GM12878 (cell line): ENCODE measurements around the gene RGS12.

Experiments used
- ESRRA ChIP-seq: IDR thresholded peaks from 2 replicates; pipeline ENCODE4 v1.6.1; 2012; ENCODE audit warnings: mild to moderate bottlenecking, low read length, improper control_type of control experiment
- EZH2 ChIP-seq: IDR thresholded peaks from 2 replicates; pipeline ENCODE4 v1.6.1; 2012; ENCODE audit warnings: low read depth, mild to moderate bottlenecking, control low read depth, inconsistent platforms, low read length, borderline replicate concordance; ENCODE audit not compliant: control insufficient read depth
- MTA2 ChIP-seq: fragments of 450-650 bp; IDR thresholded peaks from 2 replicates; pipeline ENCODE4 v1.6.1; 2016; ENCODE audit warnings: low read depth, mild to moderate bottlenecking, moderate library complexity
- NR2C2 ChIP-seq: IDR thresholded peaks from 2 replicates; pipeline ENCODE4 v1.6.1; 2011; ENCODE audit warnings: borderline replicate concordance, low read depth; ENCODE audit not compliant: control insufficient read depth, insufficient read length
- POLR2A ChIP-seq: IDR thresholded peaks from 2 replicates; pipeline ENCODE4 v1.6.1; 2011; ENCODE audit warnings: low read depth, mild to moderate bottlenecking, low read length
- POLR2AphosphoS2 ChIP-seq: IDR thresholded peaks from 2 replicates; pipeline ENCODE4 v1.6.1; 2011; ENCODE audit warnings: low read depth, mild to moderate bottlenecking, low read length, improper control_type of control experiment, moderate library complexity
- TCF12 ChIP-seq: IDR thresholded peaks from 2 replicates; pipeline ENCODE4 v1.6.1; 2011; ENCODE audit warnings: low read depth, mild to moderate bottlenecking, low read length
- ZNF24 ChIP-seq: fragments of 450-650 bp; IDR thresholded peaks from 2 replicates; pipeline ENCODE4 v1.6.1; 2017; ENCODE audit warnings: antibody characterized with exemption, mild to moderate bottlenecking
- TF ChIP-seq, protein P1 (sequence below): fragments of 150-350 bp; IDR thresholded peaks from 2 replicates; pipeline ENCODE4 v1.6.1; 2016; ENCODE audit warnings: low read depth, low read length

GRCh38 chr4:3336382-3337356, 43.8 kb downstream of the RGS12 start:
- TF ChIP-seq EZH2 (no peak), NR2C2 (no peak), TCF12 (no peak), POLR2A (no peak), POLR2AphosphoS2 (no peak), MTA2 (no peak), ZNF24 (no peak), ESRRA (no peak)
- TF ChIP-seq, protein P1, sequence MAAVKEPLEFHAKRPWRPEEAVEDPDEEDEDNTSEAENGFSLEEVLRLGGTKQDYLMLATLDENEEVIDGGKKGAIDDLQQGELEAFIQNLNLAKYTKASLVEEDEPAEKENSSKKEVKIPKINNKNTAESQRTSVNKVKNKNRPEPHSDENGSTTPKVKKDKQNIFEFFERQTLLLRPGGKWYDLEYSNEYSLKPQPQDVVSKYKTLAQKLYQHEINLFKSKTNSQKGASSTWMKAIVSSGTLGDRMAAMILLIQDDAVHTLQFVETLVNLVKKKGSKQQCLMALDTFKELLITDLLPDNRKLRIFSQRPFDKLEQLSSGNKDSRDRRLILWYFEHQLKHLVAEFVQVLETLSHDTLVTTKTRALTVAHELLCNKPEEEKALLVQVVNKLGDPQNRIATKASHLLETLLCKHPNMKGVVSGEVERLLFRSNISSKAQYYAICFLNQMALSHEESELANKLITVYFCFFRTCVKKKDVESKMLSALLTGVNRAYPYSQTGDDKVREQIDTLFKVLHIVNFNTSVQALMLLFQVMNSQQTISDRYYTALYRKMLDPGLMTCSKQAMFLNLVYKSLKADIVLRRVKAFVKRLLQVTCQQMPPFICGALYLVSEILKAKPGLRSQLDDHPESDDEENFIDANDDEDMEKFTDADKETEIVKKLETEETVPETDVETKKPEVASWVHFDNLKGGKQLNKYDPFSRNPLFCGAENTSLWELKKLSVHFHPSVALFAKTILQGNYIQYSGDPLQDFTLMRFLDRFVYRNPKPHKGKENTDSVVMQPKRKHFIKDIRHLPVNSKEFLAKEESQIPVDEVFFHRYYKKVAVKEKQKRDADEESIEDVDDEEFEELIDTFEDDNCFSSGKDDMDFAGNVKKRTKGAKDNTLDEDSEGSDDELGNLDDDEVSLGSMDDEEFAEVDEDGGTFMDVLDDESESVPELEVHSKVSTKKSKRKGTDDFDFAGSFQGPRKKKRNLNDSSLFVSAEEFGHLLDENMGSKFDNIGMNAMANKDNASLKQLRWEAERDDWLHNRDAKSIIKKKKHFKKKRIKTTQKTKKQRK: no peak
